ENCODE data around the gene KIAA0040.

GRCh38 chr1:175157200-175157599 lies 35.4 kb downstream of the KIAA0040 start:
- TF ChIP-seq EZH2 (IDR thresholded peaks at IDR 0.05; ENCODE audit: borderline replicate concordance, low read length) (no peak), CTCF (conservative IDR thresholded peaks at IDR 0.05 in 1 of 2, IDR thresholded peaks at IDR 0.05 in 1 of 2; ENCODE audit: extremely low read depth in 1 of 2, insufficient read depth in 1 of 2, low read depth in 1 of 2, low read length in 2 of 2) (no peak)

All from mammary epithelial cell (primary cell).